Endothelial cell of umbilical vein (primary cell): ENCODE data around the gene ATAD1. TPM values are rescaled to one million over a fixed set of nuclear protein-coding genes. Genes with fewer than 3 reads are reported as not detected.

Source experiments
- BruUV-seq: library from RNA; stranded (reverse); fragments of 400-500 nt; replicated peaks from 2 replicates; lab custom pipeline; 2021; lab: Mats Ljungman, UMichigan
- CTCF ChIA-PET: fragments of 300-600, 350-600 bp; sonication (Branson Sonifier 250); formaldehyde crosslinking; loops from one replicate; lab custom pipeline; 2021; ENCODE audit warnings: antibody characterized with exemption, inconsistent platforms; lab: Charles Lee
- POLR2A ChIA-PET: fragments of 300-600, 350-600 bp; sonication (Branson Sonifier 250); formaldehyde crosslinking; loops from one replicate; lab custom pipeline; 2021; ENCODE audit warnings: antibody characterized with exemption, inconsistent platforms; lab: Charles Lee
- DNase-seq: peaks from one replicate; pipeline ENCODE4 v3.0.0-alpha.2; 2011; ENCODE audit warnings: low read depth, low spot score
- FAIRE-seq: peaks from 2 replicates; lab custom pipeline; 2011; peaks lifted over from hg19 to GRCh38; lab: Jason Lieb, UNC
- H2AFZ ChIP-seq: 2 replicates; pipeline ENCODE4 v1.6.0; 2012; ENCODE audit warnings: low read depth, low read length, control low read depth, inconsistent platforms
- H3K27ac ChIP-seq: 2 replicates; pipeline ENCODE4 v1.5.1; 2011; ENCODE audit warnings: low read depth, mild to moderate bottlenecking, control low read depth, low read length, moderate library complexity; ENCODE audit not compliant: insufficient read depth
- H3K27me3 ChIP-seq, 2 experiments: 2 replicates each; pipeline versions ENCODE4 v1.6.0 to v1.6.1; 2011; ENCODE audit warnings: low read length in 2 of 2, mixed read lengths in 1 of 2; ENCODE audit not compliant: control insufficient read depth in 2 of 2, insufficient read depth in 2 of 2
- H3K36me3 ChIP-seq, 2 experiments: 2 replicates in 1 of 2; 3 replicates in 1 of 2; pipeline ENCODE4 v1.5.1; 2011; ENCODE audit warnings: low read length in 2 of 2, mild to moderate bottlenecking in 1 of 2, moderate library complexity in 1 of 2; ENCODE audit not compliant: control insufficient read depth in 2 of 2, insufficient read depth in 2 of 2; ENCODE audit errors: extremely low read depth in 1 of 2
- H3K4me1 ChIP-seq: 3 replicates; pipeline ENCODE4 v1.5.1; 2011; ENCODE audit warnings: mild to moderate bottlenecking, low read length; ENCODE audit not compliant: control insufficient read depth, insufficient read depth; ENCODE audit errors: extremely low read depth
- H3K4me2 ChIP-seq: 2 replicates; pipeline ENCODE4 v1.6.1; 2011; ENCODE audit warnings: low read length, control low read depth, mixed read lengths; ENCODE audit not compliant: insufficient read depth
- H3K4me3 ChIP-seq, 3 experiments: fragments of 200-600 bp in 1 of 3; sonication (generic), shearing (Covaris generic) in 1 of 3; replicated peaks in 1 of 3; 2 replicates each; pipeline ENCODE4 v1.5.1; 2011 to 2016; ENCODE audit warnings: control low read depth in 3 of 3, low read length in 3 of 3, mild to moderate bottlenecking in 2 of 3, inconsistent platforms in 1 of 3, low read depth in 1 of 3, moderate library complexity in 1 of 3; ENCODE audit not compliant: insufficient read depth in 1 of 3
- H3K79me2 ChIP-seq: 2 replicates; pipeline ENCODE4 v1.6.0; 2012; ENCODE audit warnings: low read length, inconsistent platforms; ENCODE audit not compliant: control insufficient read depth, insufficient read depth
- H3K9ac ChIP-seq: replicated peaks from 2 replicates; pipeline ENCODE3; 2011; ENCODE audit warnings: low read length, control low read depth; ENCODE audit not compliant: insufficient read depth; ENCODE audit errors: extremely low read depth
- H3K9me1 ChIP-seq: replicated peaks from 3 replicates; pipeline ENCODE4 v1.6.0; 2011; ENCODE audit warnings: mild to moderate bottlenecking, low read length; ENCODE audit not compliant: control insufficient read depth, insufficient read depth; ENCODE audit errors: extremely low read depth
- H3K9me3 ChIP-seq: replicated peaks from 2 replicates; pipeline ENCODE4 v1.5.1; 2012; ENCODE audit warnings: low read length, inconsistent platforms; ENCODE audit not compliant: control insufficient read depth, insufficient read depth
- H4K20me1 ChIP-seq: replicated peaks from 2 replicates; pipeline ENCODE3; 2011; ENCODE audit warnings: mild to moderate bottlenecking, low read length; ENCODE audit not compliant: control insufficient read depth, insufficient read depth; ENCODE audit errors: extremely low read depth
- EZH2 ChIP-seq: IDR thresholded peaks from 2 replicates; pipeline ENCODE4 v1.6.1; 2012; ENCODE audit warnings: borderline replicate concordance, low read depth, mild to moderate bottlenecking, moderate library complexity, low read length, inconsistent platforms; ENCODE audit not compliant: severe bottlenecking
- FOS ChIP-seq: IDR thresholded peaks from 2 replicates; pipeline ENCODE4 v1.6.1; 2011; ENCODE audit warnings: mild to moderate bottlenecking, low read length, moderate library complexity, borderline replicate concordance; ENCODE audit not compliant: insufficient read depth
- GATA2 ChIP-seq: IDR thresholded peaks from 2 replicates; pipeline ENCODE4 v1.7.0; 2011; ENCODE audit warnings: low read depth, mild to moderate bottlenecking, moderate library complexity, mixed read lengths, low read length; ENCODE audit not compliant: insufficient read length, insufficient read depth
- JUN ChIP-seq: IDR thresholded peaks from 2 replicates; pipeline ENCODE4 v1.6.1; 2011; ENCODE audit warnings: borderline replicate concordance, low read depth; ENCODE audit not compliant: insufficient read length, insufficient read depth
- MYC ChIP-seq: IDR thresholded peaks from one replicate; pipeline ENCODE4 v1.6.1; 2011; ENCODE audit warnings: mild to moderate bottlenecking, low read depth, low read length
- POLR2A ChIP-seq: IDR thresholded peaks from 2 replicates; pipeline ENCODE4 v1.6.1; 2012; ENCODE audit warnings: low read depth, mild to moderate bottlenecking, control low read depth, low read length
- POLR2AphosphoS5 ChIP-seq: IDR thresholded peaks from 2 replicates; pipeline ENCODE4 v1.6.1; 2012; ENCODE audit warnings: low read depth, mild to moderate bottlenecking, control low read depth, low read length, moderate library complexity; ENCODE audit not compliant: insufficient read depth
- dilution Hi-C: fragments of 300-500 bp; cut with MboI; formaldehyde crosslinking; loops from one replicate; pipeline ENCODE4 v1.15.0; 2019; ENCODE audit warnings: low sequenced_read_pairs; ENCODE audit not compliant: extremely low pct_ligation_motif_present
- intact Hi-C: fragments of 100-400 bp; cut with micrococcal nuclease; formaldehyde crosslinking; loops from one replicate; pipeline ENCODE4 v1.10.0; 2022
- polyA plus RNA-seq, 4 experiments: library from polyadenylated mRNA; depleted of rRNA in 3 of 4; stranded (reverse) in 3 of 4; unstranded in 1 of 4; fragments of >200 nt; gene quantifications; 2 replicates each; pipeline versions ENCODE4 v1.2.1 to v1.2.3, GENCODE V29; 2011 to 2012; ENCODE audit warnings: missing spikeins in 1 of 4
- total RNA-seq: library from RNA; stranded (reverse); gene quantifications from 2 replicates; pipeline ENCODE4 v1.2.3, GENCODE V29; 2021
- TF ChIP-seq, protein P1 (sequence below): IDR thresholded peaks from 2 replicates; pipeline ENCODE4 v1.6.1; 2011; ENCODE audit not compliant: insufficient read depth, insufficient read length

Gene ATAD1
- total and polyA plus RNA-seq, 2 donors (not counting 3 experiments of a cell fraction or from before 2014, with no cell fraction given) = 5.2 to 25.8 TPM

DNA sequence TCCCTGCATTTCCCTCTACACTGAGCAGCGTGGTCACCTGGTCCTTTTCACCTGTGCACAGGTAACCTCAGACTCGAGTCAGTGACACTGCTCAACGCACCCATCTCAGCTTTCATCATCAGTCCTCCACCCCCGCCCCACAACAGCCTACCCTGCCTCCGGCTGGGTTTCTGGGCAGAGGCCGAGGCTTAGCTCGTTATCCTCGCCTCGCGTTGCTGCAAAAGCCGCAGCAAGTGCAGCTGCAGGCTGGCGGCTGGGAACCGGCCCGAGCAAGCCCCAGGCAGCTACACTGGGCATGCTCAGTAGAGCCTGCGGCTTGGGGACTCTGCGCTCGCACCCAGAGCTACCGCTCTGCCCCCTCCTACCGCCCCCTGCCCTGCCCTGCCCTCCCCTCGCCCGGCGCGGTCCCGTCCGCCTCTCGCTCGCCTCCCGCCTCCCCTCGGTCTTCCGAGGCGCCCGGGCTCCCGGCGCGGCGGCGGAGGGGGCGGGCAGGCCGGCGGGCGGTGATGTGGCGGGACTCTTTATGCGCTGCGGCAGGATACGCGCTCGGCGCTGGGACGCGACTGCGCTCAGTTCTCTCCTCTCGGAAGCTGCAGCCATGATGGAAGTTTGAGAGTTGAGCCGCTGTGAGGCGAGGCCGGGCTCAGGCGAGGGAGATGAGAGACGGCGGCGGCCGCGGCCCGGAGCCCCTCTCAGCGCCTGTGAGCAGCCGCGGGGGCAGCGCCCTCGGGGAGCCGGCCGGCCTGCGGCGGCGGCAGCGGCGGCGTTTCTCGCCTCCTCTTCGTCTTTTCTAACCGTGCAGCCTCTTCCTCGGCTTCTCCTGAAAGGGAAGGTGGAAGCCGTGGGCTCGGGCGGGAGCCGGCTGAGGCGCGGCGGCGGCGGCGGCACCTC is 45.3 kb upstream of the ATAD1 start, which contains the start of the genes KLLN and PTEN:
Gene KLLN (minus strand): TSS at position 481 of the 891 bp plus-strand sequence. CDS start 1,046 bp downstream, outside the sequence.
Gene PTEN (plus strand): TSS at position 573 of the 891 bp plus-strand sequence. CDS start 845 bp downstream, outside the sequence.
- Histone ChIP-seq H3K27ac (peak within 1 kb of the TSS; percentile 6), H3K4me3 (peak within 1 kb of the TSS; percentile 50 to 99 (median 93)), H4K20me1 (peaks cover 3% of the 10 kb centered on the region), H3K36me3 (no peaks in the 10 kb centered on the region), H2AFZ (peak within 1 kb of the TSS; percentile 86), H3K4me2 (peak within 1 kb of the TSS; percentile 99), H3K9me3 (no peaks in the 10 kb centered on the region), H3K4me1 (peaks cover 15% of the 10 kb centered on the region), H3K27me3 (no peaks in the 10 kb centered on the region), H3K9me1 (no peaks in the 10 kb centered on the region), H3K9ac (peak within 1 kb of the TSS; percentile 86), H3K79me2 (peaks cover 43% of the 10 kb centered on the region)
- ChIA-PET CTCF (interaction anchor here (1.1 to 10.2 kb wide), 9 partner anchors 11 to 690 kb away, joined by 3 to 178 read pairs (median 4); partner anchors contain the start of gene ATAD1), POLR2A (interaction anchor here (1.5 to 4.0 kb wide), 3 partner anchors 55 to 526 kb away, joined by 3 to 17 read pairs (median 5); no protein-coding TSS in a partner anchor)
- dilution Hi-C loops = loop anchor here (25.0 kb wide), 1 partner anchor 699 kb away; no protein-coding TSS in a partner anchor
- no peak for TF ChIP-seq JUN
- TF ChIP-seq POLR2AphosphoS5 = peak; percentile 93
- peak; percentile 67 for TF ChIP-seq POLR2A
- peak; percentile 38 for FAIRE-seq
- intact Hi-C loops = loop anchor here (1.0 to 10.0 kb wide), 5 partner anchors 64 to 381 kb away; no protein-coding TSS in a partner anchor
- DNase-seq = peak; percentile 89
- BruUV-seq = no TSS peak

DNA sequence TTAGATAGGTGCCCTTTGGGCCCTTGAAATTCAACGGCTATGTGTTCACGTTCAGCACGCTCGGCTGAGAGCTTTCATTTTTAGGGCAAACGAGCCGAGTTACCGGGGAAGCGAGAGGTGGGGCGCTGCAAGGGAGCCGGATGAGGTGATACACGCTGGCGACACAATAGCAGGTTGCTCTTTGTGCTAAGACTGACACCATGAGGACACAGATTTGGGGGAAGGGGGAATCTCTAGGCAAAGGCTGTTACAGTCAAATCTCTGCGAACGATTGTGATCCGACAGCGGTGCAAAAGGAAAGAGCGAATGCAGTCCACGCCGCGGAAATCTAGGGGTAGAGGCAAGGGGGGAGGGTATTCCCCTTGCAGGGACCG is 44.6 kb upstream of the ATAD1 start:
- Histone ChIP-seq H3K79me2 (peaks cover 37% of the 10 kb centered on the region), H4K20me1 (peaks cover 3% of the 10 kb centered on the region), H3K9me3 (no peaks in the 10 kb centered on the region), H3K27me3 (no peaks in the 10 kb centered on the region), H3K36me3 (no peaks in the 10 kb centered on the region), H3K27ac (peak overlapping the region; percentile 3), H3K9me1 (no peaks in the 10 kb centered on the region), H2AFZ (peak overlapping the region; percentile 86), H3K9ac (peak overlapping the region; percentile 40), H3K4me2 (peak overlapping the region; percentile 15), H3K4me1 (peaks cover 9% of the 10 kb centered on the region), H3K4me3 (peak overlapping the region; percentile 50 to 78 (median 65))
- dilution Hi-C loops = loop anchor here (25.0 kb wide), 1 partner anchor 700 kb away; no protein-coding TSS in a partner anchor
- DNase-seq = no peak
- FAIRE-seq = no peak
- intact Hi-C loops = loop anchor here (1.0 to 10.0 kb wide), 10 partner anchors 44 to 382 kb away; partner anchors contain the start of gene ATAD1
- no TSS peak for BruUV-seq
- ChIA-PET POLR2A (interaction anchor here (1.5 to 4.0 kb wide), 3 partner anchors 56 to 527 kb away, joined by 3 to 17 read pairs (median 5); no protein-coding TSS in a partner anchor), CTCF (interaction anchor here (1.2 to 10.2 kb wide), 13 partner anchors 9 to 703 kb away, joined by 3 to 178 read pairs (median 5); partner anchors contain the start of gene ATAD1)
- TF ChIP-seq POLR2A = no peak
- no peak for TF ChIP-seq FOS
- TF ChIP-seq GATA2 = no peak
- TF ChIP-seq, protein P1, sequence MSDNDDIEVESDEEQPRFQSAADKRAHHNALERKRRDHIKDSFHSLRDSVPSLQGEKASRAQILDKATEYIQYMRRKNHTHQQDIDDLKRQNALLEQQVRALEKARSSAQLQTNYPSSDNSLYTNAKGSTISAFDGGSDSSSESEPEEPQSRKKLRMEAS = no peak
- TF ChIP-seq EZH2 = no peak
- no peak for TF ChIP-seq MYC
- no peak for TF ChIP-seq JUN
- no peak for TF ChIP-seq POLR2AphosphoS5
